CD4-positive, alpha-beta T cell treated with Interferon gamma for 1 hour (primary cell): ENCODE data around the gene DOK5.

Experiments used
- DNase-seq: peaks from one replicate; pipeline ENCODE4 v3.0.0-alpha.2; 2020

Gene DOK5

DNA sequence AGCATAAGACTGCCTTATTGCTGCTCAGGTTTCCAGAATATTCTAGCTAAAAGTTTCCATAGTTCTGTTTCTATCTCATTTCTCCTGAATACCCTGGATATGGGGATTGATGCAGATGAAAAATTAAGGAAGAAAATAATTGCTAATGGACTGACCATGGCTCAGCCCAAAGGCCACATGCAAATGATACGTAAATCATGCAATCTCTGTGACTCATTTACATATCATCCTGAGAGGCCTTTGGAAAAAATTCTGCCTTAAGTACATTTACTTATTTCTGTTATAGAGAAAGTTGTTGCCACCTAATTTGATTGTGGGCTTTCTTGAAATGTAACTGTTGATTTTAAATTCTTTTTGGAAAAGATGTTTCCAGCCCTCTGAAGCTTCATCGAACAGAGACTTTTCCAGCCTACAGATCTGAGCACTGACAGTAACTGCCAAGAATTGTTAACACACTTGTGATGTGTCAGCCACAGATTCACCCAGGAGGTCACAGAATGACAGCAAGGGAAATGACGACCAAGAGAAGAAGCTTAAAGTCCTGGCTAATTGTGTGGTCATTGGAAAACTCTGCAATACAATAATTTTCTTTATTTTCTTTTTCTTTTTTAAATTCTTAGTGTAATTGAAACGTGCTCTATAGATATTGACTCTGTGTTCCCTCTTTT, 174.8 kb downstream of the DOK5 start:
- no peak for DNase-seq

DNA sequence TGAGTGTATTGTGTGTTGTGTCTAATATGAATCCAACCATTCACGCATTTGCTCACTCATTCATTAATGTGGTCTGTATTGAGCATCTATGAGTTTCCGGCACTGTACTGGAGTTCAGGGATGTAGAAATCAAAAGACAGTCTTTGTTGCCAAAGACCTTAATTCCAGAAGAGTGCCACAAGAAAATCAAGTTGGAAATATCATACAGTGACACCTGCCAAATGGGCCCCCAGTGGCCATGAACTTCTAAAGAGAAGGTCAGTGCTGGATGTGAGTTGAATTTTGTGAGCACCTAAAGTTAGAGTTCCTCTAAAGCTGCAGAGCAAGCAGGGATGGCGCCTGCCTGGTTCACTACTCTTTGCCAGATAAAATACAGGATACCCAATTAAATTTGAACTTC, 175.9 kb downstream of the DOK5 start:
- DNase-seq = no peak

GRCh38 chr20:54654450-54654849, 179.1 kb downstream of the DOK5 start:
- DNase-seq = no peak

DNA sequence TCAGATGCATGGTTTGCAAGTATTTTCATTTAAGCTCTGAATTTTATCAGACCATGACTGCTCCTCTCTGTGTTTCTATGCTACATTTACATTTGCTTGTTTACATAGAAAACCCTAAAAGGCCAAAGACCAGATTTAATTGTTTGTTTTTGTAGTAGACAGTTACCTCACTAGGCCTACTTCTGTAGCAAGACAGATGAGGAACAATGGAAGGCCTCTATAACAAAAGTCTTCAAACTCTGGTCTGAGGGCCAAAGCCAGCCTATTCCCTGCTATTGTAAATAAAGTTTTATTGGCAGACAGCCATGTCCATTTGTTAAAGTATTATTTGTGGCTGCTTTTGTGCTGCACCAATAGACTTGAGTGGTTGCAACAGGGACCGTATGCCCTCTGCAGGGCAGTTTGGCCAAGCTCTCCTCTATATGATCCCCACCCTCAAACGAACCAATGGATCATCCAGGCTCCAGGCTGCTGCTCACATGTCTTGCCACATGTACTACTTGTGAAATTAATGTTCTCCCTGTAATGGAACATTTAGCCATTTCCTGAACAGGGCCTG, 182.0 kb downstream of the DOK5 start:
- DNase-seq = no peak

GRCh38 chr20:54658525-54658924, 183.1 kb downstream of the DOK5 start:
- DNase-seq = no peak

GRCh38 chr20:54661265-54661664, 185.9 kb downstream of the DOK5 start:
- no peak for DNase-seq

DNA sequence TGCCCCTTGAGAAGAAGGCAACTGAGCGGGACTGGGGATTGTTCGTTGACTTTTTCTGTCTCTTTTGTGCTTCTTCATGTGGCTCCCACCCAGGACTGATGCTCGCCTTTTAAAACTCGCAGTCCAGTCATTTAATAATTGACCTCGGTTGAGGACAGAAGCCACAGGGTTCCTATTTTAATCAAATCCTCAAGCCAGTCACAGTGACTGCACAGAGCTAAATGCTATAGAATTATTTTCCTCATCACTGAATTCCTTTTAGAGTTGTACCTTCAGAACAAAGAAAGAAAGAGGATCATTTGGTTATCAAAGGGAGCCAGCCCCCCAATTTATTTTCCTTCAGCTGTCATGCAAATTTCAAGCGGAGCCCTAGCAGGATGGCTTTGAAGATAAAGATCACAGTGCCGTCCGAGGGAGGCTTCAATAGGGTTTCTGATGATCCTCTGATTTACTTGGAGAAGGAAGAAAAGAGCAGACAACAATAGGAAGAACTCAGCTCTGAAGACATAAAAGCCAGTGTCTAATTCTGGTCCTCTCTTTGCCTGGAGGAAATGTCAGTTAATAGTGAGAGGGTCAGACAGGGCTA, 186.6 kb downstream of the DOK5 start:
- no peak for DNase-seq

- no peak for DNase-seq
Observed at GRCh38 chr20:54665812-54666211, 190.4 kb downstream of the DOK5 start.

- no peak for DNase-seq
Observed at GRCh38 chr20:54668271-54669039, 193.1 kb downstream of the DOK5 start.

DNA sequence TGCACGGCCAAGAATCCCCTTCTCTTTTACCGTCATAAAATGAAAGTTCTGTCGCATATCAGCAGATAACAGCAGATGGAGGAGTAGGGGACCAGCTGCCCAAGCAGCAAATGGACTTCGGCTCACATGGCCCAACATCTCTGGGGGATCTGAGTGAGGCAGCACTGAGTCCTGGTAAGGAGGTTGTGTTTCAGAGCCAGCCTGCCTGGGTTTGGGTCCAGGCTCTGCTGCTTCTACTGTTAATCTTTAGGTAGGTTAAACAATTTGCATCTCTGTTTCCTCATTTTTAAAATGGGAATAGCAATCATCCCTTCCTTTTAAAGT, 193.6 kb downstream of the DOK5 start:
- DNase-seq = no peak

DNA sequence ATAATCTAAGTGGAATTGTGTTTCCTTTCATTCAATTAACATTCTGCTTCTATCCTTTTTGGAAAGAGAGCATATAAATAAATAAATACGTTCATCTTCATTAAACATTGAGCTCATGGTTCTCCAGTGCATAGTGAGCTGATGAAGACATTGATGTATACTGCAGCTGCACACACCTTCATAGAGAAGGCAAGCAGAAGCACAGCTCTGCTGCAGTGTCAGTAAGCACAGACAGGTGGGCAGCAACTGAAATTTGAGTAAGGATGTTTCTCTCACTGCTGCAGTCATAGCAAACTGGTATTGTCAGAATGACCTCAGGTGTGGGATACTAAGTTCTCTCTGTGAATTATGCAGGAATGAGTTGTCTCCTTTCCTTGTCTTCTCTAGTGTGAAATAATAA, 202.9 kb downstream of the DOK5 start:
- no peak for DNase-seq

DNA sequence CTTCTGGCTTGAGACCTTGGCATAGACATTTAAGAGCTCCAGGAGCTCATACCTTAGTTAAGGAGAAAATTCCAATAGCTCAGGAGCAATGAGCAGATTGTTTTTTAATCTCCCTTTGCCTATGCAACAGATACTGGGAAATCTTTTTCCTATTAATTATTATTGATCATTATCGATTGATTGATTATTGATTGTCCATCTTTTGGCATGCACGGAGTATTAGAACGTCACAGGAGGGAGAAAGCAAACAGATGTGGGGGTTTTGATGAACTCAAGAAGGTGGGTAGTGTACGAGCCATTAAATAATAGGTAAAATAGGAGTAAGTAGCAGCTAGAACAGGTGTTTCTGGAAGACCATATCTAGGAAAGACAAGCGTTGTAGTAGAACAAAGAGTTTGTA, 205.0 kb downstream of the DOK5 start:
- no peak for DNase-seq

GRCh38 chr20:54680872-54681619, 205.7 kb downstream of the DOK5 start:
- no peak for DNase-seq

GRCh38 chr20:54681869-54682268, 206.5 kb downstream of the DOK5 start:
- DNase-seq = no peak

DNA sequence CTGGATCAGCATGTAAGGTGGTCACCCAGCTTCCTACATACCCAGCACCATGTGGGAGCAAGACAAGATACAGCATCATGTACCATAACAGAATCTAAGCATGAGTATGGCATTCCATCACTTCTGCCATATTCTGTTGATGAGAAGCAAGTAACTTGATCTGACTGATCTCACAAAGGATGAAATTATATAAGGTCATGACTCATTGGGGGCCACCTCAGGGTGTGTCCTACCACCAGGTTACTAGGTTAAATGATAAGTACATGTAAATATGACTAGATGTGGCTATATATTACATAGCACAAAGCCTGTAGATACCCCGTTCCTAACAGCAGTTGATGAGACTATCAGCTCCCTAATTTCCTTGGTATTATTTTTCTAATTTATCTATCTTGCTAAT, 213.1 kb downstream of the DOK5 start:
- no peak for DNase-seq

DNA sequence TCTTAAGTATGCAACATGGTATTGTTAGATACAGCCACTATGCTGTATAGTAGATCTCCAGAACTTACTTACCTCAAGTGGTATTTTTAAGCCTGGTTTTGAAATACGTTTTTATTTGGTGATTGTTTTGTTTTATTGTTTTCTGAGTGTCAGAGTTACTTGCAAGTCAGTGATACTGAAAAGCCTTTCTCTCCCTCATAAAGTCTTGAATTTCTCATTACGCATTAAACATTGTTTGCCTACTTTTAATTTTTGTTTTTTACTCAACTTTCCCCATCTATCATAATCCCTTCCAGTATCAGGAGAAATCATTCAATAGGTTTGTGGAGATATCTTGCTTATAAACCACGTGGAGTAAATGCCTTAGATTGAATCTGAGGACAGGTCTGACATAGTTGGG, 214.9 kb downstream of the DOK5 start:
- DNase-seq = no peak

DNA sequence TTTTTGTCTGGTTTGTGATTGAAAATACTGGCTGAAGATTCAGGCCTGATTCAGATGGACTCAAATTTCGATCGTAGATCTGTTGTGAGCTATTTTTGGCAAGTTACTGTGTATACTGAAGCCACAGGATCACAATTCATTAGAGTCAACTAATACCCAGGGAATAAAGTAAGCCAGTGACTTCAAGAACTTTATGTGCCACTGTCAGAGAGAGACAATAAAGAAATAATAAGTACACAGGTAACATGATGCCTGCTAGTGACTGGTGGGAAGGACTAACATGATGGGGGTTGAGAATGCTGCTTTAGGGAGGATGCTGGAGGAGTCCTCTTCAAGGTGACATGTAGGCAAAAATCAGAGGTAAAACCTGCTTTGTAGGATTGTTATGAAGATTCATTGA, 215.9 kb downstream of the DOK5 start:
- DNase-seq = no peak

GRCh38 chr20:54692168-54692887, 216.9 kb downstream of the DOK5 start:
- no peak for DNase-seq

GRCh38 chr20:54694516-54694915, 219.1 kb downstream of the DOK5 start:
- no peak for DNase-seq

GRCh38 chr20:54698373-54698772, 223.0 kb downstream of the DOK5 start:
- no peak for DNase-seq
